Keratinocyte (primary cell): Measurements from ENCODE around the gene TCERG1L. TPM values are rescaled to one million over a fixed set of nuclear protein-coding genes. Genes with fewer than 3 reads are reported as not detected.

ENCODE experiments used
- DNase-seq: peaks from one replicate; pipeline ENCODE4 v3.0.0-alpha.2; 2011; ENCODE audit warnings: low read depth, missing footprints, low spot score
- FAIRE-seq: peaks from 2 replicates; lab custom pipeline; 2011; peaks lifted over from hg19 to GRCh38; lab: Jason Lieb, UNC
- H2AFZ ChIP-seq: 2 replicates; pipeline ENCODE4 v1.6.0; 2012; ENCODE audit warnings: low read length, control low read depth, inconsistent platforms; ENCODE audit not compliant: control insufficient read depth
- H3K27ac ChIP-seq: 2 replicates; pipeline ENCODE4 v1.5.1; 2011; ENCODE audit warnings: low read length; ENCODE audit not compliant: control insufficient read depth, insufficient read depth
- H3K27me3 ChIP-seq: 3 replicates; pipeline ENCODE4 v1.6.0; 2011; ENCODE audit warnings: low read length; ENCODE audit not compliant: control insufficient read depth, insufficient read depth; ENCODE audit errors: extremely low read depth
- H3K36me3 ChIP-seq, 2 experiments: 2 replicates in 1 of 2; 3 replicates in 1 of 2; pipeline ENCODE4 v1.5.1; 2011; ENCODE audit warnings: low read length in 2 of 2, mild to moderate bottlenecking in 1 of 2; ENCODE audit not compliant: control insufficient read depth in 2 of 2, insufficient read depth in 2 of 2; ENCODE audit errors: extremely low read depth in 1 of 2
- H3K4me1 ChIP-seq: 3 replicates; pipeline ENCODE4 v1.5.1; 2011; ENCODE audit warnings: low read length; ENCODE audit not compliant: control insufficient read depth, insufficient read depth; ENCODE audit errors: extremely low read depth
- H3K4me2 ChIP-seq: 3 replicates; pipeline ENCODE4 v1.6.0; 2011; ENCODE audit warnings: low read depth, low read length; ENCODE audit not compliant: control insufficient read depth, insufficient read depth; ENCODE audit errors: extremely low read depth
- H3K4me3 ChIP-seq, 3 experiments: fragments of 200-600 bp in 1 of 3; sonication (generic) in 1 of 3; 2 replicates in 2 of 3; 3 replicates in 1 of 3; pipeline ENCODE4 v1.5.1; 2011 to 2016; ENCODE audit warnings: low read length in 3 of 3, mild to moderate bottlenecking in 3 of 3, control low read depth in 2 of 3, inconsistent platforms in 1 of 3, low read depth in 1 of 3, mixed read lengths in 1 of 3, mixed run types in 1 of 3, moderate library complexity in 1 of 3; ENCODE audit not compliant: control insufficient read depth in 2 of 3, insufficient read depth in 2 of 3; ENCODE audit errors: extremely low read depth in 1 of 3
- H3K79me2 ChIP-seq: 2 replicates; pipeline ENCODE4 v1.6.0; 2012; ENCODE audit warnings: low read length; ENCODE audit not compliant: control insufficient read depth, insufficient read depth
- H3K9ac ChIP-seq: 3 replicates; pipeline ENCODE4 v1.6.0; 2011; ENCODE audit warnings: low read length; ENCODE audit not compliant: control insufficient read depth, insufficient read depth; ENCODE audit errors: extremely low read depth
- H3K9me1 ChIP-seq: 3 replicates; pipeline ENCODE4 v1.6.0; 2011; ENCODE audit warnings: low read length; ENCODE audit not compliant: control insufficient read depth, insufficient read depth; ENCODE audit errors: extremely low read depth
- H3K9me3 ChIP-seq: 2 replicates; pipeline ENCODE4 v1.5.1; 2012; ENCODE audit warnings: low read depth, low read length; ENCODE audit not compliant: control insufficient read depth
- H4K20me1 ChIP-seq: 3 replicates; pipeline ENCODE4 v1.6.0; 2011; ENCODE audit warnings: low read length; ENCODE audit not compliant: control insufficient read depth, insufficient read depth; ENCODE audit errors: extremely low read depth
- EZH2 ChIP-seq: IDR thresholded peaks from one replicate; pipeline ENCODE4 v1.6.1; 2012; ENCODE audit warnings: inconsistent platforms, mild to moderate bottlenecking, low read length, moderate library complexity
- dilution Hi-C: fragments of 300-500 bp; cut with MboI; formaldehyde crosslinking; loops from one replicate; pipeline ENCODE4 v1.7.0; 2020; ENCODE audit warnings: low sequenced_read_pairs; ENCODE audit not compliant: extremely low pct_ligation_motif_present
- polyA plus RNA-seq, 5 experiments: library from polyadenylated mRNA; depleted of rRNA in 3 of 5; stranded (reverse) in 3 of 5; stranded (forward) in 1 of 5; unstranded in 1 of 5; fragments of >200 nt; gene quantifications; 1 replicate in 1 of 5; 2 replicates in 3 of 5; 3 replicates in 1 of 5; pipeline versions ENCODE4 v1.2.1 to v1.2.3, GENCODE V29; 2011 to 2012; ENCODE audit warnings: missing spikeins in 2 of 5, low read depth in 1 of 5, low replicate concordance in 1 of 5
- TF ChIP-seq, protein P1 (sequence below), 3 experiments: IDR thresholded peaks in 1 of 3; conservative IDR thresholded peaks in 1 of 3; optimal IDR thresholded peaks in 1 of 3; 2 replicates in 2 of 3; 3 replicates in 1 of 3; pipeline versions ENCODE3 to v1.5.1; 2011; ENCODE audit warnings: low read length in 3 of 3, mild to moderate bottlenecking in 3 of 3, moderate library complexity in 2 of 3, control low read depth in 1 of 3, inconsistent platforms in 1 of 3; ENCODE audit not compliant: insufficient read depth in 2 of 3; ENCODE audit errors: extremely low read depth in 1 of 3

Gene TCERG1L
- polyA plus RNA-seq, 1 donor (not counting 4 experiments of a cell fraction or from before 2014, with no cell fraction given): not detected

DNA sequence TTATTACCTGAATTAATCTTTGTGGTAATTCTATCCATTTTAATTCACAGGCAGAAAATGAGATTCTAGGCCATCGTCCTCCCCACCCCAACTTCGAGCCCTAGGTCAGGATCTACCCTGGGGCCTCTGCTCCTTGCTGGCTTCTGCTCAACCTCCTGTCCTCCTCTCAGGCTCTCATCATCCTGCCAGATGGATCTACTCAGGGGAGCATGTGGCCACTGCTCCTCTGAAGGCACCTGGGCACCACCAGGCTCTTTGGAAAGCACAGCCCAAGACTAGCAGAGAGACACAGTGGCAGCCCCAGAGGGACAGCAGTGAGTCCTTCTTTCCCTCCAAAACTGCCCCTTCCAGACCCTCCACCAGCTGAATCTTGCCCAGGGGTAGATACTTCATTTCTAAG, 248.2 kb downstream of the TCERG1L start:
- TF ChIP-seq, protein P1, sequence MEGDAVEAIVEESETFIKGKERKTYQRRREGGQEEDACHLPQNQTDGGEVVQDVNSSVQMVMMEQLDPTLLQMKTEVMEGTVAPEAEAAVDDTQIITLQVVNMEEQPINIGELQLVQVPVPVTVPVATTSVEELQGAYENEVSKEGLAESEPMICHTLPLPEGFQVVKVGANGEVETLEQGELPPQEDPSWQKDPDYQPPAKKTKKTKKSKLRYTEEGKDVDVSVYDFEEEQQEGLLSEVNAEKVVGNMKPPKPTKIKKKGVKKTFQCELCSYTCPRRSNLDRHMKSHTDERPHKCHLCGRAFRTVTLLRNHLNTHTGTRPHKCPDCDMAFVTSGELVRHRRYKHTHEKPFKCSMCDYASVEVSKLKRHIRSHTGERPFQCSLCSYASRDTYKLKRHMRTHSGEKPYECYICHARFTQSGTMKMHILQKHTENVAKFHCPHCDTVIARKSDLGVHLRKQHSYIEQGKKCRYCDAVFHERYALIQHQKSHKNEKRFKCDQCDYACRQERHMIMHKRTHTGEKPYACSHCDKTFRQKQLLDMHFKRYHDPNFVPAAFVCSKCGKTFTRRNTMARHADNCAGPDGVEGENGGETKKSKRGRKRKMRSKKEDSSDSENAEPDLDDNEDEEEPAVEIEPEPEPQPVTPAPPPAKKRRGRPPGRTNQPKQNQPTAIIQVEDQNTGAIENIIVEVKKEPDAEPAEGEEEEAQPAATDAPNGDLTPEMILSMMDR (optimal IDR thresholded peaks at IDR 0.05 in 1 of 3, IDR thresholded peaks at IDR 0.05 in 1 of 3, conservative IDR thresholded peaks at IDR 0.05 in 1 of 3; ENCODE audit: extremely low read depth in 1 of 3, insufficient read depth in 2 of 3, low read length in 3 of 3): no peak
- no peak for TF ChIP-seq EZH2
- Histone ChIP-seq H3K9me3 (peaks cover 4% of the 10 kb centered on the region), H4K20me1 (no peaks in the 10 kb centered on the region), H3K4me1 (no peaks in the 10 kb centered on the region), H3K9me1 (no peaks in the 10 kb centered on the region), H3K9ac (no peak overlapping the region), H3K4me3 (no peak overlapping the region), H3K36me3 (no peaks in the 10 kb centered on the region), H3K27me3 (no peaks in the 10 kb centered on the region), H3K79me2 (no peaks in the 10 kb centered on the region), H3K27ac (no peak overlapping the region), H3K4me2 (no peak overlapping the region), H2AFZ (no peak overlapping the region)
- dilution Hi-C loops: no loop called here
- FAIRE-seq: no peak
- no peak for DNase-seq

DNA sequence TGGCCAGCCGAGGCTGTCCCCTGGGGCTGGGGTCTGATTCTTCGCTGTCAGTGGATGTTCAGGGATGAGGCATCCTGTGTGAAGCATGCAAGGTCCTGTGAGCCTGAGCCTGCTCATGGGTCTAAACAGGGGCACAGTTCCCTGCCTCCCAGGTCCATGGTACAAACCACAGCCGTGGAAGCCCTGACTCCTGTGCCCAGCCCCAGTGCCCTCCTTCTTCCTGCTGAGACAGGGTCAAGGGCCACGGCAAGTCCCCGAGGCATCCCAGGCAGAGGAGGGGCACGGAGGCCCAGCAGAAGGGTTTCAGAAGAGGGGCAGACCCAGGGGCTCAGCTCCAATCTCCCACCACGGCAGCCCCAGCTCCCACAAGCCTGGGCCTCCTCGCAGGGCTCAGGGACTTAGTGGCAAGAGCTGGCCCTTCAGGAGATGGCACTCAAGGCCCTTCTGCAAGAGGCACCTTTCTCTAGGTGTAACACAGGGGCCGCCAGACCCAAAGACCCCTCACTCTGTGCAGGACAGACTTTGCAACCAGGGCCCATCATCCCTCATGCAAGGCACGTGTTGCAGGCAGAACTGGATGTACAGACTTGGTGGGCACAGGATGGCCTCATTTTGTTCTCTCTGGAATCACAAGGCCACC, 248.8 kb downstream of the TCERG1L start:
- H3K4me1 ChIP-seq: no peaks in the 10 kb centered on the region
- H4K20me1 ChIP-seq: no peaks in the 10 kb centered on the region
- no peaks in the 10 kb centered on the region for H3K36me3 ChIP-seq
- no peak overlapping the region for H3K4me3 ChIP-seq
- no peak for DNase-seq
- H3K4me2 ChIP-seq: no peak overlapping the region
- H3K9me1 ChIP-seq: no peaks in the 10 kb centered on the region
- no peaks in the 10 kb centered on the region for H3K79me2 ChIP-seq
- H2AFZ ChIP-seq: no peak overlapping the region
- H3K27me3 ChIP-seq: no peaks in the 10 kb centered on the region
- H3K9ac ChIP-seq: no peak overlapping the region
- no peak for TF ChIP-seq EZH2
- TF ChIP-seq, protein P1 (optimal IDR thresholded peaks at IDR 0.05 in 1 of 3, IDR thresholded peaks at IDR 0.05 in 1 of 3, conservative IDR thresholded peaks at IDR 0.05 in 1 of 3; ENCODE audit: extremely low read depth in 1 of 3, insufficient read depth in 2 of 3, low read length in 3 of 3): no peak
- dilution Hi-C loops: no loop called here
- H3K27ac ChIP-seq: no peak overlapping the region
- H3K9me3 ChIP-seq: peaks cover 4% of the 10 kb centered on the region
- FAIRE-seq: no peak
